IMR-90 (cell line): Measurements from ENCODE around the gene RNF32. TPM values are rescaled to one million over a fixed set of nuclear protein-coding genes. Genes with fewer than 3 reads are reported as not detected.
A peak's percentile ranks its signal among the peaks of the same experiment; 100 is the strongest.

ENCODE experiments used
- ATAC-seq: fragments of 200-7000 bp; cut with Tn5 transposase; 2 replicates; pipeline ENCODE4 v1.9.1; 2020; ENCODE audit warnings: low read depth, mild to moderate bottlenecking, moderate library complexity
- BruUV-seq: library from RNA; stranded (reverse); fragments of 400-500 nt; replicated peaks from 2 replicates; lab custom pipeline; 2021; lab: Mats Ljungman, UMichigan
- CTCF ChIA-PET: fragments of 300-600 bp; formaldehyde crosslinking; extraction: SDS; loops from one replicate; lab custom pipeline; 2021; ENCODE audit warnings: antibody characterized with exemption; lab: Yijun Ruan, JAX
- POLR2A ChIA-PET: fragments of 300-600 bp; sonication (Branson Sonifier 250); formaldehyde crosslinking; loops from one replicate; lab custom pipeline; 2022; ENCODE audit warnings: antibody characterized with exemption; ENCODE audit not compliant: unreplicated experiment; lab: Charles Lee
- DNase-seq: peaks from one replicate; pipeline ENCODE4 v3.0.0; 2013
- H2AFZ ChIP-seq: replicated peaks from 2 replicates; pipeline ENCODE3; 2013; ENCODE audit warnings: low read length, mild to moderate bottlenecking; ENCODE audit not compliant: poor library complexity
- H2AK5ac ChIP-seq: 2 replicates; pipeline ENCODE4 v1.6.1; 2013; ENCODE audit warnings: low read depth, low read length, inconsistent platforms
- H2AK9ac ChIP-seq: replicated peaks from 2 replicates; pipeline ENCODE3; 2013; ENCODE audit warnings: mild to moderate bottlenecking, low read depth, low read length, moderate library complexity; ENCODE audit not compliant: poor library complexity
- H2BK120ac ChIP-seq: 2 replicates; pipeline ENCODE4 v1.6.1; 2013; ENCODE audit warnings: low read depth, low read length, inconsistent platforms
- H2BK15ac ChIP-seq: 3 replicates; pipeline ENCODE4 v1.6.1; 2013; ENCODE audit warnings: low read depth, low read length, inconsistent platforms
- H2BK20ac ChIP-seq: 2 replicates; pipeline ENCODE4 v1.6.1; 2013; ENCODE audit warnings: low read depth, mild to moderate bottlenecking, inconsistent platforms, low read length, moderate library complexity
- H2BK5ac ChIP-seq: 2 replicates; pipeline ENCODE4 v1.6.1; 2013; ENCODE audit warnings: mild to moderate bottlenecking, low read depth, low read length, inconsistent platforms; ENCODE audit not compliant: poor library complexity, severe bottlenecking
- H3K14ac ChIP-seq: replicated peaks from 2 replicates; pipeline ENCODE4 v1.6.1; 2013; ENCODE audit warnings: low read depth, low read length, inconsistent platforms
- H3K18ac ChIP-seq: 2 replicates; pipeline ENCODE4 v1.6.1; 2013; ENCODE audit warnings: low read depth, low read length, control low read depth
- H3K23ac ChIP-seq: 2 replicates; pipeline ENCODE4 v1.6.1; 2013; ENCODE audit warnings: low read depth, low read length, inconsistent platforms
- H3K27ac ChIP-seq: 2 replicates; pipeline ENCODE4 v1.5.1; 2013; ENCODE audit warnings: mild to moderate bottlenecking, control low read depth, low read length; ENCODE audit not compliant: insufficient read depth
- H3K27me3 ChIP-seq: 2 replicates; pipeline ENCODE4 v1.6.1; 2013; ENCODE audit warnings: low read length; ENCODE audit not compliant: control insufficient read depth, insufficient read depth
- H3K36me3 ChIP-seq: 2 replicates; pipeline ENCODE4 v1.6.1; 2013; ENCODE audit warnings: low read length, mixed read lengths; ENCODE audit not compliant: control insufficient read depth, insufficient read depth
- H3K4ac ChIP-seq: 2 replicates; pipeline ENCODE4 v1.6.1; 2013; ENCODE audit warnings: low read depth, low read length, inconsistent platforms
- H3K4me1 ChIP-seq: 2 replicates; pipeline ENCODE4 v1.6.1; 2013; ENCODE audit warnings: low read length, mixed read lengths; ENCODE audit not compliant: control insufficient read depth, insufficient read depth
- H3K4me2 ChIP-seq: 2 replicates; pipeline ENCODE4 v1.6.1; 2013; ENCODE audit warnings: low read depth, mild to moderate bottlenecking, control low read depth, low read length, moderate library complexity
- H3K4me3 ChIP-seq: 2 replicates; pipeline ENCODE4 v1.5.1; 2013; ENCODE audit warnings: low read depth, mild to moderate bottlenecking, control low read depth, low read length, moderate library complexity; ENCODE audit not compliant: insufficient read depth
- H3K56ac ChIP-seq: 2 replicates; pipeline ENCODE4 v1.6.1; 2013; ENCODE audit warnings: low read length, inconsistent platforms; ENCODE audit not compliant: insufficient read depth; ENCODE audit errors: extremely low read depth
- H3K79me1 ChIP-seq, 2 experiments: 2 replicates each; pipeline ENCODE4 v1.6.1; 2013; ENCODE audit warnings: low read length in 2 of 2, inconsistent platforms in 1 of 2, low read depth in 1 of 2
- H3K9ac ChIP-seq: 2 replicates; pipeline ENCODE4 v1.6.1; 2013; ENCODE audit warnings: low read depth, low read length, control low read depth
- H3K9me1 ChIP-seq: 2 replicates; pipeline ENCODE4 v1.6.1; 2013; ENCODE audit warnings: low read length, inconsistent platforms; ENCODE audit not compliant: insufficient read depth
- H3K9me3 ChIP-seq: 2 replicates; pipeline ENCODE4 v1.6.1; 2013; ENCODE audit warnings: low read length; ENCODE audit not compliant: control insufficient read depth, insufficient read depth
- H4K20me1 ChIP-seq: 2 replicates; pipeline ENCODE4 v1.6.1; 2013; ENCODE audit warnings: low read length, inconsistent platforms; ENCODE audit not compliant: insufficient read depth
- H4K5ac ChIP-seq: 2 replicates; pipeline ENCODE4 v1.6.1; 2013; ENCODE audit warnings: mild to moderate bottlenecking, low read depth, low read length, control low read depth
- H4K8ac ChIP-seq, 2 experiments: 2 replicates each; pipeline ENCODE4 v1.6.1; 2013; ENCODE audit warnings: low read depth in 2 of 2, low read length in 2 of 2, control low read depth in 1 of 2, inconsistent platforms in 1 of 2
- H4K91ac ChIP-seq: 2 replicates; pipeline ENCODE4 v1.6.1; 2013; ENCODE audit warnings: low read depth, low read length, inconsistent platforms; ENCODE audit not compliant: insufficient read depth
- CTCF ChIP-seq: conservative IDR thresholded peaks from 2 replicates; pipeline ENCODE4 v1.5.1; 2012; ENCODE audit warnings: mild to moderate bottlenecking, low read depth, low read length, improper control_type of control experiment
- NFE2L2 ChIP-seq: fragments of 150-350 bp; IDR thresholded peaks from 2 replicates; pipeline ENCODE4 v1.6.1; 2016; ENCODE audit warnings: low read depth, mild to moderate bottlenecking, low read length
- RAD21 ChIP-seq: IDR thresholded peaks from 2 replicates; pipeline ENCODE4 v1.6.1; 2012; ENCODE audit warnings: low read length, improper control_type of control experiment
- SMC3 ChIP-seq: fragments of 150-350 bp; IDR thresholded peaks from 2 replicates; pipeline ENCODE4 v1.6.1; 2016; ENCODE audit warnings: low read depth, mild to moderate bottlenecking, antibody characterized with exemption, low read length, moderate library complexity
- WGBS, 2 experiments: methylation state at CpG; one replicate each; pipeline versions ENCODE4 v1.1.5 to v1.1.7; 2013; ENCODE audit warnings: missing lambda C conversion rate in 2 of 2; ENCODE audit not compliant: insufficient read length in 1 of 2; ENCODE audit errors: extremely low coverage in 2 of 2; 5-methylcytosine and 5-hydroxymethylcytosine counted together
- dilution Hi-C: fragments of 300-500 bp; cut with HindIII; formaldehyde crosslinking; loops from one replicate; pipeline ENCODE4 v1.14.3; 2018; ENCODE audit warnings: low sequenced_read_pairs; ENCODE audit not compliant: unreplicated experiment
- in situ Hi-C: fragments of 300-500 bp; cut with MboI; formaldehyde crosslinking; loops from 3 replicates; pipeline ENCODE4 v1.14.3; 2019; ENCODE audit warnings: low sequenced_read_pairs, inconsistent platforms, mixed read lengths
- intact Hi-C: fragments of 100-400 bp; cut with micrococcal nuclease; formaldehyde crosslinking; loops from 2 replicates; pipeline ENCODE4 v1.10.0; 2022
- polyA plus RNA-seq, 3 experiments: library from polyadenylated mRNA; depleted of rRNA; stranded (reverse); fragments of >200 nt; gene quantifications; 2 replicates each; pipeline ENCODE4 v1.2.3, GENCODE V29; 2012; ENCODE audit warnings: low replicate concordance in 1 of 3
- total RNA-seq: library from RNA; depleted of rRNA; stranded (reverse); fragments of >200 nt; gene quantifications from 2 replicates; pipeline ENCODE4 v1.2.3, GENCODE V29; 2012

Gene RNF32
- total and polyA plus RNA-seq, 2 of the 4 experiments (the other 2 are of a cell fraction), result 0.36 to 0.63 TPM

GRCh38 chr7:156650042-156650441 is 9.5 kb downstream of the RNF32 start:
- WGBS, 2 experiments, result 82% methylated on average over 2 of the region's 9 CpGs; no CpG with 5 or more reads in 1 of the 2 experiments
- no peak overlapping the region for H3K56ac ChIP-seq
- H3K36me3 ChIP-seq, result no peaks in the 10 kb centered on the region
- TF ChIP-seq CTCF (peak; percentile 41), SMC3 (peak; percentile 20; the same call in 1 of the 2 replicates), NFE2L2 (no peak), RAD21 (peak; percentile 41)
- no peak overlapping the region for H3K9ac ChIP-seq
- no peak overlapping the region for H2AK5ac ChIP-seq
- H4K91ac ChIP-seq, result no peak overlapping the region
- no peak overlapping the region for H3K27ac ChIP-seq
- POLR2A ChIA-PET, result no interaction called here
- H3K4ac ChIP-seq, result no peak overlapping the region
- dilution Hi-C loops (no loop called here), in situ Hi-C loops (no loop called here), intact Hi-C loops (loop anchor here (5.0 kb wide), 1 partner anchor 853 kb away; no protein-coding TSS in a partner anchor)
- no peak overlapping the region for H3K4me2 ChIP-seq
- no peak overlapping the region for H3K14ac ChIP-seq
- no peak overlapping the region for H2BK5ac ChIP-seq
- no peaks in the 10 kb centered on the region; the same call in 1 of the 2 replicates for H3K4me1 ChIP-seq
- BruUV-seq, result no TSS peak
- H3K9me1 ChIP-seq, result peaks cover 4% of the 10 kb centered on the region
- no peak overlapping the region for H4K8ac ChIP-seq
- no peak overlapping the region for H3K4me3 ChIP-seq
- no peak overlapping the region for H2BK120ac ChIP-seq
- H4K20me1 ChIP-seq, result no peaks in the 10 kb centered on the region
- no peaks in the 10 kb centered on the region for H3K27me3 ChIP-seq
- H2BK15ac ChIP-seq, result no peak overlapping the region
- no peak overlapping the region for H3K23ac ChIP-seq
- H3K9me3 ChIP-seq, result no peaks in the 10 kb centered on the region
- CTCF ChIA-PET, result interaction anchor here (0.9 kb wide), 1 partner anchor 121 kb away, joined by 3 read pairs; no protein-coding TSS in a partner anchor
- no peak overlapping the region for H3K18ac ChIP-seq
- no peaks in the 10 kb centered on the region for H3K79me1 ChIP-seq
- no peak overlapping the region for H2BK20ac ChIP-seq
- H2AFZ ChIP-seq, result peak overlapping the region; percentile 26
- ATAC-seq, result peak; percentile 42; the same call in 1 of the 2 replicates
- no peak overlapping the region for H4K5ac ChIP-seq
- H2AK9ac ChIP-seq, result no peak overlapping the region
- DNase-seq, result no peak
